Thymus (tissue), 11 donors: Measurements from ENCODE around the gene VTCN1. TPM values are rescaled to one million over a fixed set of nuclear protein-coding genes. Genes with fewer than 3 reads are reported as not detected.

ENCODE experiments used
- DNase-seq, 9 donors: peaks; one replicate each; pipeline ENCODE4 v3.0.0-alpha.2; 2013; ENCODE audit warnings: low spot score in 9 of 9, low read depth in 6 of 9, missing footprints in 1 of 9
- H3K27ac ChIP-seq, 2 donors: one replicate each; pipeline ENCODE4 v1.5.1; 2013; ENCODE audit warnings: control low read depth in 1 of 2, low read depth in 1 of 2, low read length in 1 of 2, mild to moderate bottlenecking in 1 of 2, moderate library complexity in 1 of 2
- H3K27me3 ChIP-seq, 2 donors: one replicate each; pipeline ENCODE4 v1.5.1; 2013; ENCODE audit warnings: low read length in 1 of 2; ENCODE audit not compliant: control insufficient read depth in 2 of 2, insufficient read depth in 1 of 2
- H3K36me3 ChIP-seq, 2 donors: one replicate each; pipeline ENCODE4 v1.5.1; 2013; ENCODE audit warnings: low read length in 1 of 2, mild to moderate bottlenecking in 1 of 2, moderate library complexity in 1 of 2; ENCODE audit not compliant: control insufficient read depth in 2 of 2, insufficient read depth in 2 of 2
- H3K4me1 ChIP-seq, 2 donors: one replicate each; pipeline ENCODE4 v1.5.1; 2013; ENCODE audit warnings: low read length in 2 of 2; ENCODE audit not compliant: control insufficient read depth in 2 of 2, insufficient read depth in 2 of 2
- H3K4me3 ChIP-seq, 2 donors: one replicate each; pipeline ENCODE4 v1.5.1; 2013; ENCODE audit warnings: low read length in 2 of 2, control low read depth in 1 of 2, mild to moderate bottlenecking in 1 of 2
- H3K9me3 ChIP-seq, 2 donors: one replicate each; pipeline ENCODE4 v1.5.1; 2013; ENCODE audit warnings: low read length in 1 of 2, mild to moderate bottlenecking in 1 of 2; ENCODE audit not compliant: control insufficient read depth in 2 of 2, insufficient read depth in 1 of 2
- WGBS: extraction: QIAGEN DNeasy Blood & Tissue Kit; methylation state at CpG from one replicate; pipeline ENCODE4 v1.1.7; 2013; 5-methylcytosine and 5-hydroxymethylcytosine counted together
- polyA plus RNA-seq: library from polyadenylated mRNA; stranded (reverse); fragments of 200-250 nt; gene quantifications from one replicate; pipeline ENCODE4 v1.2.3, GENCODE V29; 2013
- total RNA-seq: library from RNA; stranded (reverse); fragments of 120-200 nt; gene quantifications from one replicate; pipeline ENCODE4 v1.2.4, GENCODE V29; 2013
- donor health status: healthy.

VTCN1 gene
- total and polyA plus RNA-seq, 2 donors: 0.07 to 0.09 TPM

DNA sequence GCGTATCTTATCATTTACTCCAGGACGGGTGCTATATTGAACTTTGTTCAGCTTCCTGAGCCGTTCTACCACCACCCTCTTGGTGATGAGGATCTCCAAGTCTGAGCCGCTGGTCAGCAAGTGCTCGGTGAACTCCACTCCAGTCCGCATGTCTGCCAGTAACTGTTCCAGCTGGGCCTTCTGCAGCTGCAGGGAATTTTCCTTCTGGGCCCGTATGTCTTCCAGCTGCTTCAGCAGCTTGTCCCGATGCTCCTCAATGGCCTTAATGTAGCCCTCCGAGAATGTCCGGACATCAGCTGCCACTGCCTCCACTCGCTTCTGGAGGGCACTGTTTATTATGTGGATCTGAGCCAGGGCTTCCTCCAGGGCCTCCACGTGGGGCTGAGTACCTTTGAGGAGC, 92.6 kb downstream of the VTCN1 start:
- Histone ChIP-seq H3K27ac (no peak overlapping the region), H3K4me3 (no peak overlapping the region), H3K36me3 (no peaks in the 10 kb centered on the region), H3K9me3 (peaks cover 0 to 2% of the 10 kb centered on the region in 2 donors), H3K4me1 (peaks cover 0 to 14% of the 10 kb centered on the region in 2 donors), H3K27me3 (peaks cover 8 to 25% of the 10 kb centered on the region in 2 donors)
- DNase-seq: no peak
- 96% methylated on average over 12 of the region's 12 CpGs for WGBS

DNA sequence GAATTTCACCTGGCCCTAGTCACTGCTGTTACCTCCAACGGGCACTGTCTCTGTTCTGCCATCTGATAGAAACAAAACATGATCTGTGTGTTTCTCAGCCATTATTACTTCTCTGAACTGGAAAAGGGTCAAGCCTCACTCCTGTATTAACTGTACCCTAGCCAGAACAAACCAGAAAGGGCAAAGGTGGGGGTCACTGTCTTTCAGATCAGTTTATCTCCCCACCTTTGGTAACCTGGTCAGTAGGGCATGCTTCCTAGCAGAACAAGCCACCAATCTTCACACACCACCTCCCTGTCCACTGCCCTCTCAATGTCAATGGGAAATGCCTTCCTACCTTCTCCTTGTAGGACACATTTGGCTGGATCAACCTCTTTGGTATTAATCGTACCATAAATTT, 93.0 kb downstream of the VTCN1 start:
- Histone ChIP-seq H3K36me3 (no peaks in the 10 kb centered on the region), H3K27ac (no peak overlapping the region), H3K4me1 (peaks cover 0 to 14% of the 10 kb centered on the region in 2 donors), H3K27me3 (peaks cover 7 to 22% of the 10 kb centered on the region in 2 donors), H3K9me3 (peaks cover 0 to 2% of the 10 kb centered on the region in 2 donors), H3K4me3 (no peak overlapping the region)
- 98% methylated on average over 2 of the region's 2 CpGs for WGBS
- no peak for DNase-seq

GRCh38 chr1:117116784-117117130, 94.0 kb downstream of the VTCN1 start:
- H3K27me3 ChIP-seq: peaks cover 2 to 13% of the 10 kb centered on the region in 2 donors
- DNase-seq: no peak
- 81% methylated on average over 3 of the region's 3 CpGs for WGBS
- H3K4me1 ChIP-seq: peaks cover 0 to 7% of the 10 kb centered on the region in 2 donors
- no peaks in the 10 kb centered on the region for H3K36me3 ChIP-seq
- H3K9me3 ChIP-seq: no peaks in the 10 kb centered on the region
- H3K4me3 ChIP-seq: no peak overlapping the region
- H3K27ac ChIP-seq: no peak overlapping the region

DNA sequence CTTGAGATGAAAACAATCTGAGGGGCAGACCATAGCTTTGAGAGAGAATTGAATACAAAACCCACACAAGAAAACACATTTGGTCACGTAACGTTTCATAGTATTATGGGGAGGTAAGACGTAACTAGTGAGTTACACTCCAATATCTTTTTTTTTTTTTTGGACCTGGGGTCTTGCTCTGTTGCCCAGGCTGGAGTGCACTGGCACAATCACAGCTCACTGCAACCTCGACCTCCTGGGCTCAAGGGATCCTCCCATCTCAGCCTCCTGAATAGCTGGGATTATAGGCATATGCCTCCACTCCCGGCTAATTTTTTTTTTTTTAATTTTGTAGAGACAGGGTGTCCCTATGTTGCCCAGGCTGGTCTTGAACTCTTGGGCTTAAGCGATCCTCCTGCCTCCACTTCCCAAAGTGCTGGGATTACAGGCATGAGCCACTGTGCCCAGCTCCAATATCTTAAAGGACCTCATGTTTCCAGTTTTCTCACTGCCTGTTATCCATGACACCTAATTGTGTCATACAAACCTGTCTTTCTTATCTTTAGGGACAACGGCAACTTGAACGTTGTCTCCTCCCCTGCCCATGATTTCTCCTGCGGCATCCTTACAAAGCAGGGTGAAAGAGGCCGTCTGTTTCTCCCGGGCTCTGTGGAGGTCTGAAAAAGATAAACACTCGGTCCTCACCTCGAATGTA, 94.5 kb downstream of the VTCN1 start:
- DNase-seq: no peak
- no peak overlapping the region for H3K27ac ChIP-seq
- 98% methylated on average over 13 of the region's 13 CpGs for WGBS
- H3K27me3 ChIP-seq: peaks cover 2 to 8% of the 10 kb centered on the region in 2 donors
- no peaks in the 10 kb centered on the region for H3K36me3 ChIP-seq
- H3K9me3 ChIP-seq: no peaks in the 10 kb centered on the region
- peaks cover 0 to 3% of the 10 kb centered on the region in 2 donors for H3K4me1 ChIP-seq
- H3K4me3 ChIP-seq: no peak overlapping the region

GRCh38 chr1:117114877-117115276, 95.8 kb downstream of the VTCN1 start:
- H3K36me3 ChIP-seq: no peaks in the 10 kb centered on the region
- 91% methylated on average over 2 of the region's 2 CpGs for WGBS
- DNase-seq: no peak

GRCh38 chr1:117113199-117113598, 97.5 kb downstream of the VTCN1 start:
- no peak overlapping the region for H3K27ac ChIP-seq

More at GRCh38 chr1:117114877-117115276, 95.8 kb downstream of the VTCN1 start:
- Histone ChIP-seq H3K4me1 (no peaks in the 10 kb centered on the region), H3K9me3 (no peaks in the 10 kb centered on the region), H3K27ac (no peak overlapping the region), H3K27me3 (no peaks in the 10 kb centered on the region), H3K4me3 (no peak overlapping the region)

DNA sequence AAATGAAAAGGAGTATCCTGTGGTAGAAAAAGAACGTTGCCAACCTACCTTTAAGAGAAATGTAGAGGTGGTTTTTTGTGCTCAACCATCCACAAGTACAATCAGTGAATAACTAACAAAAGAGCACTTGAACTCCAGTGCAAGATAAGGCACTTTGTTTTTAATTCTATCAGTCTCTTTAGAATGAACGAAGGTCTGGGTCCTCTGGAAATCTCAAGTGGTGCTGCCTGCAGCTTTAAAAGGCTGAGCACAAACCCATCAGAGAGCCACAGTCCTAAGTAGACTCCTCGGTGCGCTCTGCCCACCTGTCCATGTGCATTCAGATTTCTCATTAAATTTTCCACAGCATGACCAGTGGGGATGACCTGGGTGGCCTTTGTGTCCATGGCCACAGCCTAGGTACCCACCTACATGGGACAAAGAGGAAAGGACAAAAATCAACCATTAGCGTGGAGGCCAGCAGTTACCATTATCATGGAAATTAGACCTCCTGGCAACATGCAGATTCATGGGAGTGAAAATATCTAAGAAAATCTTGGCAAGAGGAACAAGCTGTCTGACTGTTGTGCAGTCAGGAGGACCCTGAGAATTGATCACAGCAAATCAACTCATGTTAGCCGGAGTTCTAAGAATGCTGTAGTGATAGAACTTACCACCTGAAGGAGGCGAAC, 98.5 kb downstream of the VTCN1 start:
- Histone ChIP-seq H3K9me3 (no peaks in the 10 kb centered on the region), H3K27ac (no peak overlapping the region), H3K4me3 (no peak overlapping the region), H3K27me3 (no peaks in the 10 kb centered on the region), H3K4me1 (no peaks in the 10 kb centered on the region), H3K36me3 (no peaks in the 10 kb centered on the region)
- 98% methylated on average over 7 of the region's 7 CpGs for WGBS
- no peak for DNase-seq

More at GRCh38 chr1:117113199-117113598, 97.5 kb downstream of the VTCN1 start:
- Histone ChIP-seq H3K4me1 (no peaks in the 10 kb centered on the region), H3K4me3 (no peak overlapping the region), H3K36me3 (no peaks in the 10 kb centered on the region), H3K27me3 (no peaks in the 10 kb centered on the region), H3K9me3 (no peaks in the 10 kb centered on the region)
- DNase-seq: no peak
- 96% methylated on average over 11 of the region's 11 CpGs for WGBS

- 100% methylated on average over 2 of the region's 2 CpGs for WGBS
- Histone ChIP-seq H3K4me3 (no peak overlapping the region), H3K36me3 (peaks cover 0 to 2% of the 10 kb centered on the region in 2 donors), H3K9me3 (no peaks in the 10 kb centered on the region), H3K4me1 (no peaks in the 10 kb centered on the region), H3K27me3 (no peaks in the 10 kb centered on the region), H3K27ac (no peak overlapping the region)
- no peak for DNase-seq
These were observed 100.0 kb downstream of the VTCN1 start for GRCh38 chr1:117110774-117111173.

- no peak overlapping the region for H3K4me3 ChIP-seq
- no peak for DNase-seq
- 97% methylated on average over 2 of the region's 2 CpGs for WGBS
- H3K36me3 ChIP-seq: peaks cover 12 to 21% of the 10 kb centered on the region in 2 donors
- no peak overlapping the region for H3K27ac ChIP-seq
- no peaks in the 10 kb centered on the region for H3K4me1 ChIP-seq
- H3K27me3 ChIP-seq: no peaks in the 10 kb centered on the region
- H3K9me3 ChIP-seq: no peaks in the 10 kb centered on the region
These were observed 103.4 kb downstream of the VTCN1 start for GRCh38 chr1:117107364-117107763.
